ENCODE measurements around the gene USP53. TPM values are rescaled to one million over a fixed set of nuclear protein-coding genes. Genes with fewer than 3 reads are reported as not detected.
"Not testable (repeated sequence)": the region's sequence is repeated elsewhere in the genome, so short reads cannot be mapped to it uniquely, and the experiment has no call there.

Gene USP53
- total RNA-seq, 1 experiment from 2014 or later = 20.1 TPM

DNA sequence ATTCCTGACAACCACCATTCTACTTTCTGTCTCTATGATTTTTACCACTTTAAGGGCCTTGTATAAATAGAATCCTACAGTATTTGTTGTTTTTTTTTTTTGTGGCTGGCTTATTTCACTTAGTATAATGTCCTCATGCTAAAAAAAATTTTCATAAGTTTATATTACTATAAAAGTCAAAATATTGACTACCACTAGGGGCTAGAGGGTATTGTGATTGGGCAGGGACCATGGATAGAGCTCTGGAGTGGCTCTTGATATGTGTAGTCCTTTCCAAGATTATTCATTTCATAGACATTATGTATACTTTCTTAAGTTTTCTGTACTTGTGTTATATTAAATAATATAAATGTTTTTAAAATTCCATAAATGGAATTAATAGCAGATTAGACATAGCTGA lies 42.3 kb upstream of the USP53 start:
- H3K4me1 Mint-ChIP-seq = no peaks in the 10 kb centered on the region
- H3K27ac Mint-ChIP-seq = no peak overlapping the region
- H3K4me3 Mint-ChIP-seq = no peak overlapping the region
- DNase-seq (ENCODE audit: low spot score) (no peak), ATAC-seq (no peak)
- H3K36me3 Mint-ChIP-seq = no peaks in the 10 kb centered on the region
- TF ChIP-seq NR3C1 (CRISPR knock-in tag; conservative IDR thresholded peaks at IDR 0.05; ENCODE audit: low read depth) (no peak), FOXK1 (CRISPR knock-in tag; IDR thresholded peaks at IDR 0.05) (no peak), ZNF671 (CRISPR knock-in tag; IDR thresholded peaks at IDR 0.05) (no peak), ESRRA (CRISPR knock-in tag; IDR thresholded peaks at IDR 0.05; ENCODE audit: borderline replicate concordance) (no peak), SMAD4 (CRISPR knock-in tag; IDR thresholded peaks at IDR 0.05) (no peak), TEAD1 (CRISPR knock-in tag; IDR thresholded peaks at IDR 0.05) (no peak), ZNF232 (CRISPR knock-in tag; IDR thresholded peaks at IDR 0.05) (no peak), ZNF138 (CRISPR knock-in tag; conservative IDR thresholded peaks at IDR 0.05) (no peak), CREB1 (CRISPR knock-in tag; IDR thresholded peaks at IDR 0.05) (no peak), ZNF317 (CRISPR knock-in tag; IDR thresholded peaks at IDR 0.05; ENCODE audit: borderline replicate concordance, low read depth) (no peak), NFE2L1 (CRISPR knock-in tag; IDR thresholded peaks at IDR 0.05) (no peak), AR (CRISPR knock-in tag; IDR thresholded peaks at IDR 0.05) (no peak), NFATC4 (CRISPR knock-in tag; IDR thresholded peaks at IDR 0.05) (no peak), GRHL2 (CRISPR knock-in tag; IDR thresholded peaks at IDR 0.05; ENCODE audit: insufficient replicate concordance, severe bottlenecking) (no peak)
- TF ChIP-seq, protein P1, sequence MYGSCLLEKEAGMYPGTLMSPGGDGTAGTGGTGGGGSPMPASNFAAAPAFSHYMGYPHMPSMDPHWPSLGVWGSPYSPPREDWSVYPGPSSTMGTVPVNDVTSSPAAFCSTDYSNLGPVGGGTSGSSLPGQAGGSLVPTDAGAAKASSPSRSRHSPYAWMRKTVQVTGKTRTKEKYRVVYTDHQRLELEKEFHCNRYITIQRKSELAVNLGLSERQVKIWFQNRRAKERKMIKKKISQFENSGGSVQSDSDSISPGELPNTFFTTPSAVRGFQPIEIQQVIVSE (CRISPR knock-in tag; IDR thresholded peaks at IDR 0.05; ENCODE audit: borderline replicate concordance) = no peak
- peaks cover 20% of the 10 kb centered on the region for H3K9me3 Mint-ChIP-seq
- ChIA-PET CTCF (interaction anchor here (0.7 kb wide), 1 partner anchor 10 kb away, joined by 4 read pairs; no protein-coding TSS in a partner anchor), POLR2A (no interaction called here)
- no peaks in the 10 kb centered on the region for H3K27me3 Mint-ChIP-seq (ENCODE audit: low read depth)

DNA sequence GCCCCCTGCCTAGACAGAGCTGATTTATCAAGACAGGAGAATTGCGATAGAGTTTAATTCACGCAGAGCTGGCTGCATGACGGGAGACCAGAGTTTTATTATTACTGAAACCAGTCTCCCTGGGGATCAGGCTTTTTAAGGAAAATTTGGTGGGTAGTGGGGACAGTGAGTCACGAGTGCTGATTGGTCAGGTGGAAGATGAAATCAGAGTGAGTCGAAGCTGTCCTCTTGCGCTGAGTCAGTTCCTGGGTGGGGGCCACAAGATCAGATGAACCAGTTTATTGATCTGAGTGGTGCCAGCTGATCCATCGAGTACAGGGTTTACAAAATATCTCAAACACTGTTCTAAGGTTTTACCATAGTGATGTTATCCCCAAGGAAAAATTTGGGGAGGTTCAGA lies 40.3 kb upstream of the USP53 start:
- H3K9me3 Mint-ChIP-seq = peaks cover 15% of the 10 kb centered on the region
- ChIA-PET POLR2A (no interaction called here), CTCF (no interaction called here)
- H3K36me3 Mint-ChIP-seq = no peaks in the 10 kb centered on the region
- DNase-seq (ENCODE audit: low spot score) (no peak), ATAC-seq (no peak)
- no peak overlapping the region for H3K27ac Mint-ChIP-seq
- TF ChIP-seq PRRX2 (CRISPR knock-in tag; IDR thresholded peaks at IDR 0.05) (no peak), IRF2 (CRISPR knock-in tag; IDR thresholded peaks at IDR 0.05; ENCODE audit: borderline replicate concordance, low read depth) (no peak), ZNF396 (CRISPR knock-in tag; IDR thresholded peaks at IDR 0.05; ENCODE audit: borderline replicate concordance) (no peak), OVOL2 (CRISPR knock-in tag; IDR thresholded peaks at IDR 0.05; ENCODE audit: borderline replicate concordance) (no peak)
- TF ChIP-seq, protein P2, sequence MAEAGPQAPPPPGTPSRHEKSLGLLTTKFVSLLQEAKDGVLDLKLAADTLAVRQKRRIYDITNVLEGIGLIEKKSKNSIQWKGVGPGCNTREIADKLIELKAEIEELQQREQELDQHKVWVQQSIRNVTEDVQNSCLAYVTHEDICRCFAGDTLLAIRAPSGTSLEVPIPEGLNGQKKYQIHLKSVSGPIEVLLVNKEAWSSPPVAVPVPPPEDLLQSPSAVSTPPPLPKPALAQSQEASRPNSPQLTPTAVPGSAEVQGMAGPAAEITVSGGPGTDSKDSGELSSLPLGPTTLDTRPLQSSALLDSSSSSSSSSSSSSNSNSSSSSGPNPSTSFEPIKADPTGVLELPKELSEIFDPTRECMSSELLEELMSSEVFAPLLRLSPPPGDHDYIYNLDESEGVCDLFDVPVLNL (CRISPR knock-in tag; IDR thresholded peaks at IDR 0.05; ENCODE audit: borderline replicate concordance, low read depth) = no peak
- H3K4me3 Mint-ChIP-seq = no peak overlapping the region
- no peaks in the 10 kb centered on the region for H3K4me1 Mint-ChIP-seq
- H3K27me3 Mint-ChIP-seq (ENCODE audit: low read depth) = no peaks in the 10 kb centered on the region

- H3K27me3 Mint-ChIP-seq (ENCODE audit: low read depth); H3K27ac Mint-ChIP-seq; ATAC-seq; DNase-seq (ENCODE audit: low spot score); H3K4me1 Mint-ChIP-seq; H3K36me3 Mint-ChIP-seq; H3K4me3 Mint-ChIP-seq; H3K9me3 Mint-ChIP-seq; POLR2A ChIA-PET: not testable (repeated sequence)
- CTCF ChIA-PET = interaction anchor here (1.5 kb wide), 1 partner anchor 16 kb away, joined by 3 read pairs; no protein-coding TSS in a partner anchor
Observed at GRCh38 chr4:119173729-119174361, 38.7 kb upstream of the USP53 start.
